Islet of Langerhans (tissue), 1 donor: ENCODE results near the gene TUFT1.
"Not testable (repeated sequence)": the region's sequence is repeated elsewhere in the genome, so short reads cannot be mapped to it uniquely, and the experiment has no call there.

Source experiments
- FAIRE-seq: peaks from one replicate; lab custom pipeline; 2011; peaks lifted over from hg19 to GRCh38; lab: Jason Lieb, UNC

The TUFT1 gene

DNA sequence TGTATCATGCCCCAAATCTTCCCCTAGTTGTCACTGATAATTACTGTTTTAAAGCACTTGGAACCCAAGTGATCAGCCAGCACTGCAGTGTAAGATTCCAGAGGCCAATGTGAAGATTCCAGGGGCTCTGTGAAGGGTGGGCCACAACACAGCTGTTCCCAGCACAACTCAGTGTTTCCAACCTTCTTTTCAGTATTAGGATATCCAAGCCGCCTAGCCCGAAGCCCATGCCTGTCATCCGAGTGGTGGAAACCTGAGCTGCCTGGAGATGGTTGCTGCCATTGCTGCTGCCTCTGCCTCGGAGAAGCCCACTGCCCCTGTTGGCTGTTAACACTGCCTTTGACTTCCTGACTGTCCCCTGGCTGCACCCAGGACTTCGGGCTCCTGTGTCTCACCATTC lies 41.3 kb downstream of the TUFT1 start:
- FAIRE-seq: no peak

DNA sequence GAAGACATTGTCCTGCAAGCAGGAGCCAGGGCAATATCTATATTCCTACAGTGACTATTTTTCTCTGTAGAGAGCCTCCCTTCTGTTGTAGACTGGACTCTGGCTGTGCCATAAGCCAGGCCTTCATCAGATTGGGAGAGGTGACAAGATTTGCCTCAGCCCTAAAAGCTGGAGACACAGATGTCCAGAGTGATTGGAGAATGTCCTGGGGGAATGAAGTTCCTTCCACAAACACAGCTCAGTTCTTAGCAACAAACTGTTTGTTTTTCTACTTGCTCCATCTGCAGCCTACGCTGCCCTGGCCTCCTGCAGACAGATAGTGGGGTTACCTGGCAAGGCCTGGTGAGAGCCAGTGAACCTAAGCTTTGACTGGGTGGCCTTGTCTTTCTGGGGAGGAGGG lies 41.8 kb downstream of the TUFT1 start:
- no peak for FAIRE-seq

DNA sequence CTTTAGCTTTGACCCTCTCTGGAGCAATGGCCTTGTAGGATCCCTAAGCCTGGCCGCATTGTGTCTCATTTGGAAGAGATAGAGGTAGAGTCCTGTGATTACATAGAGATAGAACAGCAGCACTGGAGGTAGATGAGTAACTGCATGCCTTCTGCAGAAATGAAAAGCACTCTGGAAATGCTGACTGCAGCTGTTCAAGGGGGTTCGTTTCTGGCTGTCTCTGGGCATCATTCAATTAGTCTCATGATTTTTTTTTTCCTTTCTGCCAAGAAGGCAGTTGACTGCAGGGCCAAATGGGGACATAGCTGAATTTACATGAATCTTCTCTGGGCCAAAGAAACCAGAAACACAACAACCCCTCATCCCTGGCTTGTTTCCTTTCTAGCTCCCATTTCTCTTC lies 43.7 kb downstream of the TUFT1 start:
- FAIRE-seq: no peak

DNA sequence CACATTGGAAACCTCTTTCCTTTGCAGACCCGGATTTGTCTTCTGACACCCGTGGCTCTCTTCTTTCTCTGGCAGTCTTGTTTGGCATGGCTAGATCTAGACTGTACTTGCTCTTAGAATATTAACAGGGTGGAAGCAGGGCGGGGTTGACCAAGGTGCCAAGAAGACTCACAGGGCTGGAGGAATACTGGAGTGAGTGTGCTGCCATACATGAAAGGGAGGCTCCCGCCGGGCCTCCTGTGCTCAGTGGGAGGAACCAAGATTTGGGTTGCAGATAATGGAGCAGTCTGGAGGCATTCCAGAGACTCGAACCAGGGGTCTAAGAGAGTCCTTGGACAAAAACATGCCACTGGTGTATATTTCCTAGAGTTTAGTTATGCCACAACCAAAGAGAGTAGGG lies 44.2 kb downstream of the TUFT1 start:
- FAIRE-seq: no peak

DNA sequence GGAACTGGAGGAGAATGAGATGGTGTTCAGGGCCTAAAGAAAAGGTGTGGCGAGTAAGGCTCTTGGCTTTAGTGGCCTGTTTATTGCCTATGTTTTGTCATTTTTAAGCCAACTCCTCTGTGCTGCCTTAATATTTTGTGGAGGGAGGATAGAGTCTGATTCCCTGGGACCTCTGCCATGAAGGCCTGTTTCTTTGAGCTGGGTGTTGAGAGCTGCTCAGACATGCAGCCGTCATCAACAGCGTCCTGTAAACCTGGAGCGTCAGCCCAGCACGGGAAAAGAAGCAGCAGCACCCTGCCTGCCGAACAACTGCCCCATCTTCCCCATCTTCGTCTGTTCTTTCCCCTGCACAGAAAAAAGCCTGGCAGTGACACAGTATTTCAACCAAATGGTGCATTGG lies 44.7 kb downstream of the TUFT1 start:
- FAIRE-seq: no peak

DNA sequence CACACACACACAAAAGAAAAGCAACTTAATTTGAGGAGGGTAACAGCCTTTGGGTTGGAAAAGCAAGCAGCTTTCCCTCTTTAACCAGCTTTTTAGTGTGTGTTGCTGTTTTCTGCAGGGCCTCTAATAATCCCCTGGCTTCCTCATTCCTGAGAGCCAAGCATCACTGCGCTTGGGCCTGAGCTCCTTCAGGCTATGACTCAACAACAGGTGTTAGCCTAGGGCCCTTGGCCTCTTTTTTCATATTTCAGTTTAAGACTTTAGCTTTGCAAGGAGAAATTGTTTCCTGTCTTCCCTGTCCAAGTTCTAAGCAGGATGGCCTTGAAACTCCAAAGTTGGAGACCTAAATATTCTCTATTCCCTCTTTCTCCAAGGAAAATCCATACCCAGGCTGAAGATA lies 45.5 kb downstream of the TUFT1 start:
- FAIRE-seq: no peak

DNA sequence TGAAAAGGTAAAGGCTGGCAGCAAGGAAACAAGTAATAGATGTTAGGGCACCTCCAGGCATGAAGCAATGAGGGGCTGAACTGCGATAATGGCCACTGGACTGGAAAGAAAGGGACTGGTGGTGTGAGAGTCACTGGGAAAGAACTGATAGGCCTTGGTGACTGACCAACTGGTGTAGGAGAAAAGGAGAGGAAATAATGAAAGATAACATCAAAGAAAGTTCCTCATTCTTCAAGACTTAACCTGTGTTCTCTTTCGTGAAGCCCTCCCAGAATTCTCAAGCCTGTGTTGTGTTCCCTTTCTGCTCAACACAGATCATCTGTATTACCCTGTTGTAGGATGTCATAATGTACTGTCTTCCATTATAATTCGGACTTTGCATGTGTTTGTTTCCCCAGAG lies 50.9 kb downstream of the TUFT1 start:
- no peak for FAIRE-seq

DNA sequence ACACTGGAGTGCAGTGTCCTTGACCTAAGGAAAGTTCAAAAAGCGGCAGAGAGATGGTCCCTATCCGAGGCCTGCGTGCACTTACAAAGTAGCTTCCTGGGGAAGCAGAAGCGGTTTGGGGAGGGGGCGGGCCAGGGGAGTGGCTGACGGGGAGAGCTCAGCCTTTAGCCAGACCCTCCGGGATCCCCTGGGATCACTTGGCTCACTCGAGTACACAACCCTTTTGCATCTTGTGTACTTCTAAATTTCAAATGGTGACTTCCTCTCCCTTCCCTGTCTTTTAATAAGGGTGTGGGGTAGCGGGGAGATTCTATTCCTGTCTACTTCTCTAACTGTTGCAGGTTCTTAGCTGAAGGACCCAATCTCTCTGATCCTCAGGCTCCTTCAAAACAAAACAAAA lies 53.6 kb downstream of the TUFT1 start:
- no peak for FAIRE-seq

DNA sequence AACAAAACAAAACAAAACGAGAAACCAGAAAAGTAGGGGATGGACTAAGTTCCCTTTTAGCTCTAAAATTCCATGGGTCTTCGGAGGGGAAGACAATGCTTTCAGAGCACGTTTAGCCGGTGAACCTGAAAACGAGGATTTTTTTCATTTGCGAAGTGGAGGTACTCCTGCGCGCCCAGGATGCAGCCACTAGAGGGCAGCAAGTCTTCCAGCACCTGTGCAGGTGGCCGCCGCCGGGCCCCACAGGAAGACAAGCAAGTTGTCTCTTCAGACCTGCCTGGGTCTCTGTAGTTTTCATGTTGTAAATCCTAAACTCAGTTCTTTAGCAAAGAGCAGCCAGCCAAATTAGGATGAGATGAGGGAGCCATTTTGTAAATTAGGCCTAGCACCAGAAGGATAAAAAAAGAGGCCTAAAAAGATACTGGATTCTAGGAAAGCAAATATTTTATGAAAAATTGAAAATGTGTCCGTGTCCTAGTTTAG lies 54.1 kb downstream of the TUFT1 start:
- peak; percentile 13 for FAIRE-seq

DNA sequence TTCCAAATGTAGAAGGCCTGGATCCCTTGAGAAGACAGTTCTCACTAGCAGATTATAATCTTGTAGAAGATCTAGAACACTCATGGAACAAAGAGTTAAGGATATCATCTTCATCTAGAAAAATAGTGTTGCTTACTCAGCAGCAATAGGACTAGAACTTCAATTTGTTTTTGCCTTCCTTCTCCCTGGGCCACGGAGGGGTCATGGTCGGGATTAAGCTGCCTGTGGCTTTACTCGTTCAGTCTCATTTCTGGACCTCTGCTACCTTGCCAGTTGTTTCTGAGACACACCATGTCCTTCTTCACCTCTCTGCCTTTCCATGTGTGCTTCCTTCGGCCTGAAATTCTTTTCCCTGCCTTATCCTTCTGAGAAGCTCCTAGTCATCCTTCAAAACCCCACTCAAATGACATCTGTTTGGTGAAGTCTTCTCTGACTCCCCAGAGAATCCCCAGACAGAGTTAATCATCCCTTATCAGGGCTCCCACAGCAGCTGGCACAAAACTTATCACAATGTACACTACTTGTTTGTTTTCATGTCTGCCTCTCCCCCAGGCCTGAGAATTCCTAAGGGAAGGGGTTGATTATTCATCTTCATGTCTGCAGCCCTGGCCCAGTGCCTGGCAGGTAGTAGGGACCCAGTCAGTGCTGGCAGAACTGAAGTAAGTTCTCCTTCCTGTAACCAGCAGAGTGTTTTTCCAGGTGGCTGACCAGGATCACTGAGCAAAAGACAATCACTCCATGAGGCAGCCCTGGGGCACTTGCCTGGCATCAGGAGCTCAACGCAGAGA lies 56.3 kb downstream of the TUFT1 start:
- no peak for FAIRE-seq

DNA sequence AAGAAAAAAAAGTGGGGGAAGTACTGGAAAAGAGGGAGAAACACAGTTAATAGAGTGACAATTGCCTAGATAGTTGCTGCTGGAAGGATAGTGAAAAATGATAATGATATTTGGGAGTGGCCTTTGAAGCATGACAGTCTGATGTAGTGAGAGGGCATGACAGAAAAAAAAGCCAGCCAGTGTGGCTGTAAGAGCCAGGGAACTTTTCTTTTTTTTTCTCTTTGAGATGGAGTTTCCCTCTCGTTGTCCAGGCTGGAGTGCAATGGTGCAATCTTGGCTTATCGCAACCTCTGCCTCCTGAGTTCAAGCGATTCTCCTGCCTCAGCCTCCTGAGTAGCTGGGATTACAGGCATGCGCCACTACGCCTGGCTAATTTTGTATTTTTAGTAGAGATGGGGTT lies 62.4 kb downstream of the TUFT1 start:
- FAIRE-seq: not testable (repeated sequence)

DNA sequence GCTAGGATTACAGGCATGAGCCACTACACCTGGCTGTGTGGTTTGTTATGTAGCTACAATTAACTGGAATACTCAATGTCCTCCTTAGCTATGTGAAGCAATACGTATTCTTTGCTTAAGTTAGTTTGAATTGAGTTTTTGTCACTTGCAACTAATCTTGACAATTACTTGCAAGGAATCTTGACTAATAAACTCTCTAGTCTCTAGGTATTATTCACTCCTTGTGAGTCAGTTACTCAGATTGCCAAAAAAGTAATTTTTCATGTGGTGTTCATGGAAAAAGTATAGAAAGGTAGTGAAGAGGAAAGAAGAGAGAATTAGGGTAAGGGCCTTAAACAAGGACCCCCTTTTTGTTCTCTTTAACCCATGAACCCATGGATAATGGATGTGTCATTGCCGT lies 64.2 kb downstream of the TUFT1 start:
- no peak for FAIRE-seq

DNA sequence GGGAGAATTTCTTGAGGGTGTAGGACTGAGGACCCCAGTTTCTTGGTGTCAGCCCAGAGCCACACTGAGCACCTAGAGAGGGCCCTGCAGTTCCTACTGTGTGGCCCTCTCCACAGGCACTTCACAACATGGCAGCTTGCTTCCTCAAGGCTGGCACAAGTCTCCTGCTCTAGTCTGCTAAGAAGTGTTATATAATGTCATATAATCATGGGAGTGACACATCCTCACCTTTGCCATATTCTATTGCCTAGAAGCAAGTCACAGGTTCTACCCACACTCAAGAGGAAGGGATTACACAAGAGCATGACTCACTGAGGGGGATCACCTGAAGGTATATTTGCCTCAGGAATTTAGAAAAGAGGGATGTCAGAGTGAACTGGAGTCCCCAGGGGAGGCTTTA lies 66.3 kb downstream of the TUFT1 start:
- no peak for FAIRE-seq

DNA sequence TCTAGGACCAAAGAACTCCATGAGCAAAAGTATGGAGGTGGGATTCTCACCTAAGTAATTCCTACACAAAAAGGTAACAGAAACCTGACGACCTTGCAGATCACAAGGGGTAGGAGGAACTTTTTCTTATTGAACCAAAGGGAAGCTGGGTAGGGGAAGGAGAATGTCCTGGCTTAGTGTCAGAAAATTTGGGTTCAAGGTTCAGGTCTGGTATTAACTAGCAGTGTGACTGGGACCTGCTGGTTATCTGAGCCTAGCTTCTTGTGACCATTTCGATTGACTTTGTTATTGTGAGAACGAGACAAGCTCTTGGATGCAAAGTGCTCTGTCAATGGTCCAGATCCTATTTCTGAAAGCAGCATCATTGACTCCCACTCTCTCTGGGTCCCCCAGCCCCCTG lies 66.7 kb downstream of the TUFT1 start:
- no peak for FAIRE-seq

DNA sequence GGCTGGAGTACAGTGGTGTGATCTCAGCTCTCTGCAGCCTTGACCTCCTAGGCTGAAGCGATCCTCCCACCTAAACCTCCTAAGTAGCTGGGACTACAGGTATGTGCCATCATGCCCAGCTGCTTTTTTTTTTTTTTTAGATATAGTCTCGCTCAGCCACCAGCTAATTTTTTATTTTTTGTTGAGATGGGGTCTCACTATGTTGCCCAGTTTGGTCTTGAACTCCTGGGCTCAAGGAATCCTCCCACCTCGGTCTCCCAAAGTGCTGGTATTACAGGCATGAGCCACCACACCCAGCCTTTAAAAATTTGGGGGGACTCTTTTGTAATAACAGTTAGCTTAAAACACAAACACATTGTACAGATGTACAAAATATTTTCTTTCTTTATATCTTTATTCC lies 70.0 kb downstream of the TUFT1 start:
- FAIRE-seq: no peak

DNA sequence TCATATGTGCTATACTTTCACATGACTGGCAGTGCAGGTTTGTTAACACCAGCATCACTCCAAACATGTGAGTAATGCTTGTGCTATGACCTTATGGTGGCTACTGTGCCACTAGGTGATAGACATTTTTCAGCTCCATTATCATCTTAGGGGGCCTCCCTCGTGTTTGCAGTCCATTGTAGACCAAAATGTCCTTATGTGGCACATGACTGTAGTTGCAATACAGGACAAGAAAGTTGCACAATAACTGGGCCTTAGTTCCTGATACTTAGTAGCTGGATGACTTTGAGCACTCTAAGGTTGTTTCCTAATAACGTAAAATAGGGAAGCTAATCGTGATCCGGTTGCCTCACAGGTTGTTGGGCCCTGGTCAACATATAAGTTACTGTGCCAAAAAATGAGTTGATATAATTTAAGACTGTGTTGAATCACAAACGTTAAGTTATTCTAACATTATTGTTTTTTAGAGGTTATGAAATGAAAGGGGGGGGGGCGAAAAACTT lies 71.2 kb downstream of the TUFT1 start:
- FAIRE-seq: no peak

DNA sequence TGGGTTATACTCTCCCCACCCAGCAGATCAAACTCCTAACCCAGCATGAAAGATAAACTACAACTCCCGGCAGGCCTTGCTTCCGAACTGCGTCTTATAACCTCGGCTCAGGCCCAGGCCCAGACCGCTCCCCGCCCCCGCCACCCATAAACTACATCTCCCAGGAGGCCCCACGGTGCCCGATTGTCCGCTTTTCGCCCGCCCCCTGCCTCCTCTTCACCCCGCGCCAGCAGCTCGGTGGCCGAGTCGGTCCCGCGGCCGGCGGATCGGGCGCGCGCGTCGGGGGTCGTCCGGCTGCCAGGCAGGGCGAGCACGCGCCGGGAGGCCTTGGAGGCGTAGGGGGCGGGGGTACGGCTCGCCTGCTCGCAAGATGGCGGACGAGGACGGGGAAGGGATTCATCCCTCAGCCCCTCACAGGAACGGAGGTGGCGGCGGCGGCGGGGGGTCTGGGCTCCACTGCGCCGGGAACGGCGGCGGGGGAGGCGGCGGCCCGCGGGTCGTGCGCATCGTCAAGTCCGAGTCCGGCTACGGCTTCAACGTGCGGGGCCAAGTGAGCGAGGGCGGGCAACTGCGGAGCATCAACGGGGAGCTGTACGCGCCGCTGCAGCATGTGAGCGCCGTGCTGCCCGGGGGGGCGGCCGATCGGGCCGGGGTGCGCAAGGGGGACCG lies 71.9 kb downstream of the TUFT1 start, which contains the start of gene SNX27:
Gene SNX27 (plus strand): TSS at position 219 of the 669 bp plus-strand sequence. CDS start 152 bp downstream, at position 371.
- no peak for FAIRE-seq

DNA sequence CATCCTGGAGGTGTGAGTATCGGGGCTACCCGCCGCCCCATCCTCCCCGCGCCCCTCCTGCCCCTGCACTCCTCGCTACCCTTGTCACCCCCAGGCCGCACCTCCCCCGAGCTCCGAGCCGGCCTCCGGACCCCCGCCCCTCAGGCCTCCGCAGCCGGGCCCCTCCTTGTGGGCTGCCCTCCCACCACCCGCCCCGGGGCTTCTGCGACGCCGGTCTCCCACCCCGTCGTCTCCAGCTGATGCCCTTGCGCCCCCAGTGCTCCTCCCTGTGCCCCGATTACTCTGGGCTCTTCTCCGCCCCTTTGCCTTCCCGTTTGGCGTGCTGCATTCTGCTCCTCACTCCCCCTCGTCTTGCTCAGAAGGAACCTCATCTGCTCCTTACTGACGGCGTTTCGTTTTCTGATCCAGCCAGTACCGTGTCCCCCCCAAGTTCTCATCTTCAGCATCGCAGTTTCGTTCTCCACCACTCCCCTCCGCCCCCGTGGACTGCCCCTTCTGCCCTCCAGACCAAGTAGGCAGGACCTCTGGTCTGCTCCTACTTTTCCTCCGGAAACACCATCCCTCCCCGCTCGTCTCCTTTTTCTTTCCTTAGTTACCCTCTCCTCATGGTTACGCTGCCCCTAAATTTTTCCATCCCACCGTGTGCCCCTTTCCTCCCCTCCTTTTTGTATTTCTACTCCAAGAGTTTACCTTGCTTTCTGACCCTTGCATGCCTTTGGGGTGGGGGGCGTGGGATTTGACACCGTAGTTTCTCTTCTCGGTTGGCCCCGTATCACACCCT lies 72.6 kb downstream of the TUFT1 start:
- no peak for FAIRE-seq

DNA sequence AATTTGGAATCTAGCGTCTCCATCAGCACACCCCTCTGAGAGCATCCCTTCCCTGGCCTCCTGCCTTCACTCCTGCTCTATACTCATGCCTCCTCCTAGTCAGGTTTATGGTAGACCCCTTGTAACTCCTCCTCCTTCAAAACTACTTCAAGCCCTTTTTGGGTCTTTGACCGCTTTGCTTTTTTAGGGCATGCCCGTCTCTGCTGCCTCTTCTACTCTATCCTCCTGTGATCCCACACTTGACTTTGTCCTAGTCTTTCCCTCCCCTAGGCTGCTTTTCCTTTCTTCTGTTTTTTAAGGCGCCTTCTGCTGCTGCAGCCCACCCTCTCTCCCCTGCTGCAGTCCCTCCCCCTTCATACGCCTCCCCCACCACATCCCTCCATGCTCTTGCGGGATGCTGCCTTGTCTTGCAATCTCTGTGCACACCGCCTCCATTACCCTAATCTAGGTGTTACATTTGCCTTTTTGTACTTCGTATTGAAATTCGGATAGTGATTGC lies 73.2 kb downstream of the TUFT1 start:
- FAIRE-seq: no peak

DNA sequence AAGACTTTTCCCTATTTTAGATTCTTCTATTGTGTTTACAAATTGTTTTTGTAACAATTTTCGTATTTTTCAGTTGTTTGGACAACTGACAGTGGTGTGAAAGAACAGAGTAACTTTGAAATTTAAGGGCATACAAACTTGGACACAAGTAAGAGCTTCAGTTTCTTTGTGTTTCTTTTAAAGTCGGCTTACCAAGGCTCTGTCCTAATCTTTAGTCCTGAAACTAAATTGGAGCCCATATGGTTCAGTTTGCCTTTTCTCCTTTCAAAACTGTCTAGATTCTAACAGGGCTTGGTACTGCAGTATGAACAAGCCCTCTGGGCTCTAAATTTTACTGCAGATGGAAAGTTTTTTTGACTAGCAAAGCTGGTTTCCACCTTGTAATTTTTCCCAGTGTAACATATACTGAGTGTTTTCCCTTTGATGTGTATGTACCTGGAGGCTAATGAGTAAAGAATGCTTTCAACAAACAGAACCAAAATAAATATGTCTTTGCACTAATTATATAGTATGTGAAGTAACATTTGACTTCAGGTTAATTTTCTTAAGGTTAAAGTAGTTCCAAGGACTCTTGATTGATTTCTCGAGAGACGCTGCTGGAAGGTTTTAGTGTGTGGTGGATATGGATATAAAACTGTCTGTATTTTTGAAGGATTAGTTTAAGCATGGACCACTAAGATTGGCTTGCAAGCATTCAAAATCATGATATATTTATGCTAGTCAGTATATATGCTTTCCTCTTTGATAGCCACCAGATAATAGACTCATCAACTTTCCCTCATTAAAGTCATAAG lies 75.8 kb downstream of the TUFT1 start:
- no peak for FAIRE-seq

DNA sequence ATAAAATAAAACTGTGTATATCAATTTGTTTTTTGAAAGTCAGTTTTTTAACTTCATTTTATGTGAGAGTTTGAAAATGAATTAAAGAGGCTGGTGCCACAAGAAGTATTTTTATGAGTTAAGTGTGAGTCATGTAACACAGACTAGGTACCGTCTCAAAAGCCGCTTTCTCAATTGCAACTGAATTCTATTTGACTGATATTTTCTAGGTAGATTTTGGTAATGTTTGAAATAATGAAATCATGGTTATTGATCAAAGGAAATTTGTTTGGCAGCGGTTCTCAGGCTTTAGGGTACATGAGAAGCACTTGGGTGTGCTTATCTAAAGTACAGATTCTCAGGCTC lies 76.4 kb downstream of the TUFT1 start:
- FAIRE-seq: no peak

DNA sequence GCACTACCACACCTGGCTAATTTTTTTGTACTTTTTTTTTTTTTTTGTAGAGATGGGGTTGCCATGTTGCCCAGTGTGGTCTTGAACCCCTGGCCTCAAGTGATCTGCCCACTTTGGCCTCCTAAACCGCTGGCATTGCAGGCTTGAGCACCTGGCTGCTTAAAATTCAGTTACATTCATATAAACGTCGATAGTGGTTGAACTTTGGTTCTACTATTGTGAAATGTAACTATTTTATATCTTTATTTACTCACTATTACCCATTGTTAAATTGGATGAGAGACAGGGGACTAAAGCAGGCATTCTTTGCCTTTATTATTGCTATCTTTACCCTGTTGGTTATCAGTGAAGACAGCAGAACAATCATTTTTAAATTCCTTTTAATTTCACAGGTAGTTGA lies 77.9 kb downstream of the TUFT1 start:
- FAIRE-seq: no peak
